KG1 (cell line): ENCODE data around the gene CLDN5.

Experiments used
- DNase-seq: peaks from one replicate; lab custom pipeline; 2025; lab: John Stamatoyannopoulos, UW

CLDN5 gene

DNA sequence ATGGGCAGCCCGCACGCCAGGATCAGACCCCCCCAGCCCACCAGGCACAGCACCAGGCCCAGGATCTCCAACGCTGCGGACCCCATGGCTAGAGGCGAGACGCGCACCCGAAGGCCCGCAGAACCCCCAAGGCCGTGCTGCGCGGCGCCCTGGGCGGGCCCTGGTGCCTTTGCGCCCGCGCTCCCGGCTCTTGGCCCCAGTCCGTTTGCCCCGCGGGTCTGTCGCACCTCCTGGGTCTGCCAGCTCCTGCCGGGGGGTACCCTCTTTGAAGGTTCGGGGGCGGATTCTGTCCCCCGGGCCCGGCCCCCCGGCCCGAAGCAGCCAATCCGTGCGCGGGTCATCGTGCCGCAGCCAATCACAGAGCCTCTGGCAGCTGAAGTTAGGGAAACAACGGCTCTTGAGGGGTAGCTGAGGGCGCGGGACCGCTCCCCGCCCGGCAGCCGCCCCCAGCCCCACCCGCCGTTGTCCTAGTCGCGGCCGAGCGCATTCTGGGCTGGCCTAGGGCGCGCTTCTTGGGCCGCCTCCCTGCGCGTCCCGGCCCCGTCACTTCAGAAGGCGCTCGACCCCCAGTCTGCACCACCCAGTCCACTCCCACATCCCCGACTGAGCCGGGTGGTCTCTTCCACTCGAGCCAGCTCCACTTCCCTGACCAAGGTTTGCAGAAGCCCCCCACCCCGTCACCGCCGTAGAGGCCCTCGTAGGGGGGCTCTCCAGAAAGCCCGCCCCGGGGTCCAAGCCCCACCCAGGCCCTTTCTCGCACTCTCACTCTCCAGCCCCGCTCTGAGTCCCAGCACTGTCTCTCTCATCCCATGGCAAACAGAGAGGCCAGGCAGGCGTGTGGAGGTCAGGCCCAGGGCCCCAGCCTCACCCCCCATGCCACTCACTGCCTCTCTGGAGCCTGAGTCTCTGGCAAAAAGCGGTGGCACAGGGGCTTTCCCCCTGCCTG lies at the start of gene CLDN5:
CLDN5 (minus strand) TSS at position 241 of the 946 bp plus-strand sequence; CDS start at position 86, 155 bp downstream.
- no peak for DNase-seq

DNA sequence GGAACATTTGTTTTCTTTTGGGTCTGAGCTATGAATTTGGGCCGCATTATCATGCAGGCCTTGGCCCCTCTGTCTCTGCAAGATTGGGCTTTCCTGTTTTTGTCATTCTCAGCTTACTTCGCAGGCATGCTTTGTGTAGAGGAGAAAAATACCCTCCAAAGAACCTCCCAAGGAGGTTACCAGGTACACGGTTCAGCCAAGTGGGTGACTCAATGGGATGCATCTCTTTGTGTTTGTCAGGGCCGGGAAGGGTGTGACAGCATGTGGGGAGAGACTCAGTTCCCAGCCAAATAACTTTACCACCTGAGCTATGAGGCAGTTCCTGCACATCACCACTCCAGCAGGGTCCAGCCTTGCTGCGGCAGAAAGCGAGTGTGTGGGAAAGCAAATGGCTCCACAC lies 47.8 kb upstream of the CLDN5 start:
- DNase-seq, result no peak

DNA sequence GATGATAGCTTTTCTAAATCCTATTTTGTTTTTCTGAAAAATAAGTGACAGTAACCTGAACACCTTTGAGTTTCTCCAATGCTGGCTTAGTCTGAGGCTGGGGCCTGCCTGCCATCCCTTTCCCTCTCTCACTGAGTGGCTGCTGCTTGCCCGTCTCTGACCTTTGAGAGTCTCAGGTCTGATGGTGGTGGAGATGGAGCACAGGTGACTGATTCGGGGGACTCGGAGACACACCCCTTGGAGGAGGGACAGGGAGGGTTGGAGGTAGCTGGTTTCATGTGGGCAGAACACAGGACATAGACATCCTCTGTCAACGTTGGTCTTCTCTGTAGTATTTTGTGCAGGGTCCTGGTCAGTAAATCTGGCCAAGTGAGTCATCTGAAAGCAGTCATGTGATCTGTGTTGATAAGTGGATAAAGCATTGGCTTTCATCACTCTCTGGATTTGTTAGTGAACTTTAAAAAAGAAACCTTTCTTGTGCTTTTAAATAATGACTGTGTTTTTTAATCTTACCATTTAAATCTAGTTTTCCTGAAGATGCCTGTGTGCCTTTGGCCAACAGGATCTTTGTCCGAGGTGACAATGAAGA lies 47.1 kb upstream of the CLDN5 start:
- no peak for DNase-seq

- DNase-seq, result no peak
Observed at GRCh38 chr22:19569976-19570375, 45.8 kb upstream of the CLDN5 start.

- DNase-seq, result no peak
Observed at GRCh38 chr22:19569276-19569640, 45.0 kb upstream of the CLDN5 start.

GRCh38 chr22:19568337-19569275 lies 44.4 kb upstream of the CLDN5 start:
- no peak for DNase-seq

GRCh38 chr22:19567157-19568009 lies 43.2 kb upstream of the CLDN5 start:
- DNase-seq, result no peak

DNA sequence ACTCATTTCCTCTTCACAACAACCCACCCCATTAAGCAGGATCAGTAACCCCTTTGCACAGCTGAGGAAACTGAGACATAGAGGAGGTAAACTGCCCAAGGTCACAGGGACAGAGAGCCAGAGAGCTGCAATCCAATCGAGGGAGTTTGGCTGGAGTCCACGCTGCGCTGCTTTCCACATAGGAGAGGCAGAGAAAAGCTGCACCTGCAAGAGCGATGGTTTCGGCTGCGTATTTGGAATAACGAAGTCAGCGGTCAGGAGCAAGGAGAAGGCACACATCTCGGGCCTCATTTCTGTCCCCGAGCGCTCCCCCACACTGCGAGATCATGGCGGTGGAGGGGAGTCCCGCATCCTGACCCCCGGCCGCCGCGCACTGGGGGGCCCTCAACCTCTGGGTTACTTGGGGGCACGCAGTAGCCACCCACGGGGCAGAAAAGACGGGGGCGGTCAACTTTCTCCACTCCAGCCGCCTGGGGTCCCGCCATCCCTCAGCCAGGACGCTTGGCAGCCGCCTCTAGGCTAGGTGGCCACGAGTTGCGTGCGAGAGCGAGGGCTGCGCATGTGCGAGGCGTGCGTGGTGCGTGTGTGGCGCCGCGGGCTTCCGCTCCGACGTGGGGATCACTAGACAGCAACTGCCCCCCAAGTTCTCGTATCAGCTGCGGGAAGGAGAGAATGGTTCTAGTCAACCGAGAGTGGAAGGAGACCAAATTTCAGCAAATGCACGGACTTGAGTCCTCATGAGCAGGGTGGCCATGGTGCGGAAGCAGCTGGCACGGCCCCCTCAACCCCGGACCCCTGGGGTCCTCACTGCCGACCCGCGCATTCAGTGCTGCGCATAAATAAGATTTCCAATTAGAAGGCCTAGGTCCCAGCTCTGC lies 42.3 kb upstream of the CLDN5 start:
- no peak for DNase-seq

- DNase-seq, result no peak
Observed at GRCh38 chr22:19565382-19566278, 41.4 kb upstream of the CLDN5 start.

GRCh38 chr22:19559956-19560355 lies 35.7 kb upstream of the CLDN5 start:
- no peak for DNase-seq

- no peak for DNase-seq
Observed at GRCh38 chr22:19559324-19559811, 35.2 kb upstream of the CLDN5 start.

GRCh38 chr22:19556963-19557545 lies 32.8 kb upstream of the CLDN5 start:
- no peak for DNase-seq

DNA sequence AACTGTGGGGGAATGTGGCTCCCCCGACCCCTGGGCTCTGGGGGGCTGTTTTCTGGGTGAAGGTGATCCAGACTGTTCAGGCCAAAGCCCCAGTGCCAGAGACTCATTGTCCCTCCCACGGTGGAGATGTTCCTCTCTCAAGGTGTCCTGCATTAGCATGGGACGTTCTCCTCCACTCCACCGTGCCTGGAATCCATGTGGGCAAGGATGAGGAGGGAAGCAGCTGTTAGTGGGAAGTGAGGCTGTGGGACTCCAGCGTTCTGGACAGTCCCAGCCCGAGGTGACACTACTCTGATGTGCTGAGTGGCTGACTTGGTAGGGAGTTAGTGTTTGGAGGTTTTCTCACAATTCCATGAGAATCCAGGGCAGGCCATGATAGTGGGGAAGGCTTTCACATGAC lies 31.4 kb upstream of the CLDN5 start:
- DNase-seq, result no peak

DNA sequence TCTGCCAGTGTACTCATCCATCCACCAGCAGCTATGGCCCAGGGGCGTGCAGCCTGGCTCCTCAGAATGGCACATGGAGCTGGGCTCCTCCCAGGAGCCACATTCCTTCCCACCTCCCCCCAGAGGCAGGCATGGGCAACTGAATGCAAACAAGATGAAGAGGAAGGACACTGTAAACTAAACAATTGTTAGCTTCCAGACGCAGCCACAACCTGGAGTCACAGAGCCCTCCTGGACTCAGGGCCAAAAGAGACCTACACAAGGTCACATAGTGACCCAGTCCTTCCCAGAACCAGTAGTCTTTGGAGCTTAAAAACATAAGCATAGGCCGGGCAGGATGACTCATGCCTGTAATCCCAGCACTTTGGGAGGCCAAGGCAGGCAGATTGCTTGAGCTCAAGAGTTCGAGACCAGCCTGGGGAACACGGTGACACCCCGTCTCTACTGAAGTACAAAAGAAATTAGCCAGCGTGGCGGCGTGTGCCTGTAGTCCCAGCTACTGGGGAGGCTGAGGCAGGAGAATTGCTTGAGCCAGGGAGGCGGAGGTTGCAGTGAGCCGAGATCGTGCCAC lies 30.7 kb upstream of the CLDN5 start:
- no peak for DNase-seq

GRCh38 chr22:19553201-19553600 lies 29.0 kb upstream of the CLDN5 start:
- DNase-seq, result no peak

DNA sequence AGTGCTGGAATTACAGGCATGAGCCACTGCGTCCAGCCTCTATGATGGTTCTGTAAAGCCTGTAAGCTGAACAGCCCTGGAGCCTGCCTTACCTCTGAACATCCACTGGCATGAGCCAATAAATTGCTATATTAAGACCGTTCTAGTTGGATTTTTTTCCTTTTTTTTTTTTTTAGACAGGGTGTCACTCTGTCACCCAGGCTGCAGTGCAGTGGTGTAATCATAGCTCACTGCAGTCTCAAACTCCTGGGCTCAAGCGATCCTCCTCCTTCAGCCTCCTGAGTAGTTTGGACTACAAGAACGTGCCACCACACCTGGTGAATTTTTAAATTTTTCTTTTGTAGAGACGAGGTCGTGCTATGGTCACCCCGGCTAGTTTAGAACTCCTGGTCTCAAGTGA lies 26.2 kb upstream of the CLDN5 start:
- no peak for DNase-seq

DNA sequence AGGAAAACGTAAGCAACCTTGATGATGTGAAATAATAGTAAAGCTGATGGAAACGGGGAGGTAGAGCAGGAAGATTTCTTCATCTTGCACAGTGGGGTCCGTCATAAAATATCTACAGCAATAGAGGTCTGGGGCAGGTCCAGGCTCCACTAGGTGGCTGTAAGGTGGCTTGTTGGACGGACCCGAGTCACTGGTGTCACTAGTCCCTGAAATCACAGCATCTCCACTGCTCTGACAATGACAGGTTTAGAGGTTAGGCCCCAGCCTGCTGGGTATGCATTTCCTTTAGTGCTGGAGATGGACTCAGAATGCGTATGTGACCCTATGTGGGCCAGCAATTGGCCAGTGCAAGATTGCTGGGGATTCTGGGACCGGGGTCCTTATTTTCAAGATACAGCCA lies 25.2 kb upstream of the CLDN5 start:
- DNase-seq, result no peak

GRCh38 chr22:19548964-19549363 lies 24.8 kb upstream of the CLDN5 start:
- no peak for DNase-seq
